Hematopoietic multipotent progenitor cell (in vitro differentiated cells): ENCODE results near the gene BEND6. TPM values are rescaled to one million over a fixed set of nuclear protein-coding genes. Genes with fewer than 3 reads are reported as not detected.

Experiments
- DNase-seq, 3 donors: peaks; one replicate each; pipeline ENCODE4 v3.0.0-alpha.2; 2011 to 2015; ENCODE audit warnings: low read depth in 2 of 3, low spot score in 2 of 3
- total RNA-seq: library from RNA; depleted of rRNA; stranded (reverse); fragments of >200 nt; gene quantifications from one replicate; pipeline ENCODE4 v1.2.3, GENCODE V29; 2012

BEND6 gene, protein sequence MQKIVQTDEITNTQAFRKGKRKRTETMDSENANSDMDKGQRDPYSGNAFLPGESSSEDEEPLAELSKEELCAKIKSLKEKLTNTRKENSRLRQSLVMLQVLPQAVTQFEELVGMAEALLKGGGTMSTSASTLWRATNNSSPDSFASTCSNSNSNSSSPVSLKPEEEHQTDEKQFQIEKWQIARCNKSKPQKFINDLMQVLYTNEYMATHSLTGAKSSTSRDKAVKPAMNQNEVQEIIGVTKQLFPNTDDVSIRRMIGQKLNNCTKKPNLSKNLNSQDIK
- 0.27 TPM for total RNA-seq

DNA sequence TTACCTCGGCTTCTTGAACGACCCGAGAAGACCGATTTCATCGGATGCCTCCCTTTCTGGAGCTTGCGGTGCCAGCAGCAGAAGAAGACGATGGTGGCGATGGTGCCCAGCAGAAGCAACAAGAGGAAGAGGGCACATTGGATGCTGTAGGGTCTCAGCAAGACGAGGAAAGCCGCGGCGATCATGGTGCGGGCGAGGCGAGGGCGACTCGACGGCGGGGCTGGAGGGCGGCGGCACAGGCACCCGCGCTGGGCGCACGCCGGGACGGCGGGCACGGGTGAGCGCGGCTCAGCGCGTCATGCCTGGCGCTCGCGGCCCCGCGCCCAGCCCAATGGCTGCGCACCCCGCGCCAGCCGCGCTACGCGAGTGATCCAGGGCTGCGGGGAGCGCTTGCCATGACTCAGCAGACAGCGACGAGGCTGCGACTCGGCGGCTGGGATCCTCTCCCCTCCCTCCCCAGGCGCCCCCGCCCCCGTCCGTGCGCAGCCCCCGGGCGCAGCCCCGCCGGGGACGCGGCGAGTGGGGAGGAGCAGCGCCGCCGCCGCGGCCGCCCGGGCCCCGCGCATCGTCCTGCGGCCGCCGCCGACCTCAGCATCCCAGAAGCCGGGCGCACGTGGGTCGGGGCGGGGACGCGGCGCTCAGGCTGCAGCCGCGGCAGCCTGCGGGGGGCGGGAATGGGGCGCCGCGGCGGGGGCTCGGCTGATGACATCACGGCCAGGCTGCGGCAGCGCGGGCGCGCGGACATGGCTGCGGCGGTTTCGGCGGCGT lies at the start of gene BEND6:
Gene BEND6 (plus strand): TSS at position 705 of the 768 bp plus-strand sequence. CDS start 26,704 bp downstream, outside the sequence.
- DNase-seq: peak in 2 of 3 donors; percentile 73 to 79

DNA sequence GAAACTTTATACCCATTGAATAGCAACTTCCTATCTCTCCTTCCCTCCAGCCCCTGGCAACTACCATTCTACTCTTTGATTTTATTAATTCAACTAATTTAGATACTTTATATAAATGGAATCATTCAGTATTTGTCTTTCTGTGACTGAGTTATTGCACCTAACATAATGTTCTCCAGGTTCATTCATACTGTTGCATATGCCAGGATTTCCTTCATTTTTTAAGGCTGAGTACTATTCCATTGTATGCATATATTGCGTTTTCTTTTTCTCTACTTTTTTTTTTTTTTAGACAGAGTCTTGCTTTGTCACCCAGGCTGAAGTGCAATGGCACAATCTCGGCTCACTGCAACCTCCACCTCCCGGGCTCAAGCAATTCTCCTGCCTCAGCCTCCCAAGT lies 49.5 kb upstream of the BEND6 start:
- no peak for DNase-seq

DNA sequence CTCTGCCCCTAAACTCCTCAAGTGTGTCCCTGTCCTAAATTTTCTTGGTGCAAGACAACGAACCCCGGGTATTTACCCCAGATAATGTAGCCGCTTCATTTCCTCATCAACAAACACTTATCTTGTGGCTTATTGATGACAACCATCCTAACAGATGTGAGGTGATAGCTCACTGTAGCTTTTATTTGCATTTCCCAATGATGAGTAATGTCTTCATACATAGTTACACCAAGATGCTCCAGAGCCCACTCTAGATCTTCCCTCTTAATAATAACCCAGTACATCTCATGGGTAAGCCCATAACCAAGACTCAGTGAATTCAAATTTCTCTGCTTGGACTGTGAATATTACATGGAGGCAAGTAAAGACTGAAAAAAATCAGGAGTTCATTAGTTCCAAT lies 48.2 kb upstream of the BEND6 start:
- DNase-seq: no peak

DNA sequence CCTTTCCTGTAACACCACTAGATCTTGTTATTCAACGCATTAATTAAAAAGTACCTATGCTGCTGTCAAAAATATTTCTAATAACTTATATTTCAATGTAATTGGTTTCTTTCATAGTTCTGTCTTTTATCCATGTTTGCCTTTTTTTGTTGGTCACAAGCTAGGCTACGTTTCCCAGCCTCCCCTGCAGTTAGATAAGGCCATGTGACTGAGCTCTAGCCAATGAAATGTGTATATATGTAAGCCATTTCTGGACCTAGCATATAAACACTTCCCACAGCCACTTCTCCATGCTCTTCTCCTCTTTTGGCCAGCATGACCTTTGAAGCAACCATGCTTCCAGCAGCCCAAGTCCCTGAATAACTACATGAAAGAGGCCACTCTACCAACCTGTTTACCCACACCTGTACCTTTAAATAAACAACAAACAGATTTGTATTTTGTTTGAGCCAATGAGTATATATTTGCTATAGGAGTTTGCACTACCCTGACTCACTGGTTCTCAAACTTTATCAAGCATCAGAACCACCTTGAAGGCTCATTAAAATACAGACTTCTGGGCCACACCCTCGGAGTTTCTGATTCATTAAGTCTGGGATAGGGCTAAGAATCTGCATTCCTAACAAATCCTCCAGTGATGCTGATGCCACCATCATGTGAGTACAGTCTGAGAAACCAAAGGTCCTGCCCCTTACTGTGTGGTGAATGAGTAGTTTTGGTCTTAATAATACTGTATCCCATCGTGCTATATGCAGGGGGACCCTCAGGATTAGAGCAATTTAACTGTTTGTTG lies 45.6 kb upstream of the BEND6 start:
- DNase-seq: no peak

DNA sequence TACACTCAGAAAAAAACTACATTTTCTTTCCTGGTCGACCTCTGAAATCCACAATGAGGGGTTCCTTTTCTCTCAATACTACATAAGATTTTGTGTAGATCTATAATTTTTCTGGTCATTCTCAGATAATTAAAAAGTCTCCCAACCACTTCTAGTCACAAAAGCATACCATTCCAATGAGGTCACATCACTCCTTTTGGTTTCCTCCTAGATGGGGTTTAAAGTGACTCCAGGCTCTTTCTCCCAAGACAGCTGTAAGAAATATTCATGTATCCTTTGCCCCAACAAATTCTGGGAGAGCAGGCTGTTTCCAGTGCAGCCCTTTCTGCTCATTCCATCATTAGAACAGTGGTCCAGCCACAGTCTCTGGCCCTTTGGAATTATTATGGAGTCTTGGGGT lies 43.1 kb upstream of the BEND6 start:
- no peak for DNase-seq

DNA sequence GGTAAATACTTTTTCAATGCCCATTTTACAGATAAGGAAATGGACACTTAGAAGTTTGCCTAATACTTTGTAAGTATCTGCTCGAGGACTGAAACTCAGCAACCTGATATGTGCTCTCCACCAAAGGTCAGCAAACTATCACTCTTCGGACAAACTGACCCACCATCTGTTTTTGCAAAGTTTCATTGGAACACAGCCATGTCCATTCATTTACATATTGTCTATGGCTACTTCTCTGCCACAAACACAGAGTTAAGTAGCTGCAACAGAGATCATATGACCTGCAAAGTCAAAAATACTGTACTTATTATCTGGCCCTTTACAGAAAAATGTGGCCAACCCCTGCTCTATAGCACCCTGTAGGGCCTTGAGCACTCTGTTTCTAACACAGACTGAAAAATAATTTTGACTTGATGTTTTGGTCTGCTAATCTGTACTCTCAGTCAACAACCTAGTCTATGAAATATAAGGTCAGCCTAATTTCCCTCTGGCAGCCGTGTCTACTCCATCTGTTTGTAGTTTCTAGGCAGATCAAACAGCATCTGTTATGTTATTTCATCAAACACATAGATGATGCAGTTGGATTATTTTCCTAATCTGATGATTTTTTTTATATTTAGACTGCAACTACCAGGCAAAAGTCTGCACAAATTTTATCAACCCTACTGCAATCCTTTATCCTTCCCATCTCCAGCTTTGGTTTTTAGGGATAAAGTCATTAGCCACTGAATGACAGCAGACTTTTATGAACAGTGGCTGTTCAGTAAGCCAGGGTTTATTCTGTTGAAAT lies 41.4 kb upstream of the BEND6 start:
- DNase-seq: no peak

DNA sequence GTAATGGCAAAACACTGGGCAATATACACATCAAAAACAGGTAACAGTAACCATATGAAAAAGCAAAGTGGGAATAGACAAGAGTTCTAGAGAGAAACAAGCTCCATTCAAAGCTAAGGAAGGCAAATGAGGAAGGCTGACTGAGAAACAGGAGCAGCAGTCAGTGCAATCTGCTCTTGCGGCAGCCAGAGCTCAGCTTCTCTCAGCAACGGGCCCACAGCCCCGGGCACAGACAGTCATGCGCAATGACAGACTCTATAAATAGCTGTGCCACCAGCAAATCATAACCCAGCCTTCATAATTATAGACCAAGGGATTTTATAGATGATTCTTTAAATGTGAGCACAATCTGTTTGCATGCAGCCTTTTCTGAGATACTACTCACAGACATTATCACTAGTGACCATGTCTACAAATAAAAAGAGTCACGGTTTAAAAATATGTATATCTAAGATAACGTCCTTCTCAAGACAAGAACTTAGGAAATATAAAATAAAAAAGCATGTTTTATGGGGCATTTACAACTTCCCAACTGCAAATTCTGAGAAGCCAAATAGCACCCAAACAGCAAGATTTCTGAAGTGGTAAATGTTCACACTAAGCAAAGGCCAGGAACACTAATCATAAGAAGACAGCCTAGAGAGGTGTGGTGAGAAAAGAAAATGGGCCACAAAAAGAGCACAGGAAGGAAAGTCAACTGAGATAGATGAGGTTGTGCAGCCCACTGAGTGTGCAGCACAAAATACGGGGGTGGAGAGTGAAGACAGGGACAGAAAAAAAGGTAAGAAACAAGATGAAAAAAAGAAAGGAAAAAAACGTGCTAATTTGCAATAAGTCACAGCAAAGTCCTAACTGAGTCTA lies 39.9 kb upstream of the BEND6 start:
- peak in 2 of 3 donors; percentile 36 to 56 for DNase-seq

DNA sequence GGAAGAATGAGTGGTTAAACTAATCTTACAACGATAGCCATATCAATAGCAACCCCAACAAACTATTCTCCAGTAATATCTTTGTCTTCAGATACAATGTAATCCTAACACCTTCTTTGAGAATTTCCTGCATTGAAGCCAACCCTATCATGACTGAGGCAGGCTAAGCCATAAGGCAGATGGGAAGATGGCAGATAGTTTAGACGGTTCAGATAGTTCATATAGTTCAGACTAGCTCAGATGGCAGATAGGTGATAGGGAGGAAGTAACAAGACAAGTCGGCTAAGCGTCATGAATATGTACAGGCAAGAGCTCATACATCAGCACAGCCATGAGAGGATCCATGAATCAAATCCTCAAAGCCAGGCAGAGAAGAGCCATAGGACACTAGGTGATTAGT lies 39.1 kb upstream of the BEND6 start:
- no peak for DNase-seq

DNA sequence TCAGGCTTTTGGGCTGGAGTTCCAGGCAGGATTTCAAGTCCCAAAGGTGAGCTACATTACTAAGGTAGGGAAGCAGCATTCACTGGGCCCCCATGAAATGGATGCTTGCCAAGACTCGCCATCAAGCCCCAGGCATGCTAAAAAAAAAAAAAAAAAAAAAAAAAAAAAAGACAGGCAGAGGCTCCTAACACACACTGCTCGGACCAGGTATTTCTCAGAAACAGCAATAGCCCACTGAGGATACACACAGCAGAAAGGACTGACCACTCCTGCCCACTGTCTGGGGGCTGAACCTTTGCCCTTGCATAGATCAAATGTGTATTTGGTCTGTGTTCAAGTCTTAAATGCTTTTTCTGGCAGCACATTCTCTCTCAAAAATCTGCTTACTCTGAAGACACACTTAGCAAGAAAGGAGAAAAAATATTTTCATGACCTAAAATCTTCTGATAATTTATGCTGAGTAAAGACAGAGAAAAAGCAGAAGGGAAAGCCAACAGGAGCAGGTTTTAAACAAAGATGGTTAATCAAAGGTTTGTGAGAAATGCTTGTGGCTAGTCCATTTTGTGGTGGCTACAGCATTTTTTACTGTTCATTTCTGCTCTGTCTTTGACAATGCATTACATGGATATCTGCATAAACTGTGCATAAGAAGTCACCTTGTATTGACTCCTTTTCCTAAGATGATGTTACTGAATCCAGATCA lies 37.9 kb upstream of the BEND6 start:
- no peak for DNase-seq

DNA sequence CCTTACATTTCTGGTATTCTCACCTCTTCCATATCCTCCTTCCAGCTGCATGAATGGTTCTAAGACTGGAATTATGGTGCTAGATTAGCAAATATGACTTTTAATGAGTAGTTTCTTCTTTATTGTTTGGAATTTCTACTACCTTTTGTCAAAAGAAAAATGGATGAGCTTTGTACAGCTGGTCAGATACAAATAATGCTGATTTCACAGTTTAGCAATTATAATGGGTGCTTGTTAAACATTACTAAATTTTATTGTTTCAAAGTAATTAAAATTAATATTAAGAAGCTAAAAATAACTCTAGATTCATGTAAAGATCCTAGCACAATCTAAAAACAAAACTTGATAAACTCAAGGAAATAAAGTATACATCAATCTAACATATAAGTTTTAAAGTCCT lies 32.3 kb upstream of the BEND6 start:
- DNase-seq: no peak

DNA sequence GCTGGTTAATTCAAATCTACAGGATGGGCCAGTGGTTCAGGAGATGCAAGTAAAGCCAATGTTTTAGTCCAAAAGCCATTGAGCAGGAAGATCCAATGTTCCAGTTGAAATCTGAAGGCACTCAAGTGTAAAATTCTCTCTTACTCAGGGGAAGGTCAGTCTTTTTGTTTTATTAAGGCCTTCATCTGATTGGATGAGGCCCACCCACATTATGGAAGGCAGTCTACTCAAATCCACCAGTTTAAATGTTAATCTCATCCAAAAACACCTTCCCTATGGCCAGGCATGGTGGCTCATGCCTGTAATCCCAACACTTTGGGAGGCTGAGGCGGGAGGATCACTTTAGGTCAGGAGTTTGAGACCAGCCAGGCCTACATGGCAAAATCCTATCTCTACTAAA lies 31.3 kb upstream of the BEND6 start:
- DNase-seq: no peak

DNA sequence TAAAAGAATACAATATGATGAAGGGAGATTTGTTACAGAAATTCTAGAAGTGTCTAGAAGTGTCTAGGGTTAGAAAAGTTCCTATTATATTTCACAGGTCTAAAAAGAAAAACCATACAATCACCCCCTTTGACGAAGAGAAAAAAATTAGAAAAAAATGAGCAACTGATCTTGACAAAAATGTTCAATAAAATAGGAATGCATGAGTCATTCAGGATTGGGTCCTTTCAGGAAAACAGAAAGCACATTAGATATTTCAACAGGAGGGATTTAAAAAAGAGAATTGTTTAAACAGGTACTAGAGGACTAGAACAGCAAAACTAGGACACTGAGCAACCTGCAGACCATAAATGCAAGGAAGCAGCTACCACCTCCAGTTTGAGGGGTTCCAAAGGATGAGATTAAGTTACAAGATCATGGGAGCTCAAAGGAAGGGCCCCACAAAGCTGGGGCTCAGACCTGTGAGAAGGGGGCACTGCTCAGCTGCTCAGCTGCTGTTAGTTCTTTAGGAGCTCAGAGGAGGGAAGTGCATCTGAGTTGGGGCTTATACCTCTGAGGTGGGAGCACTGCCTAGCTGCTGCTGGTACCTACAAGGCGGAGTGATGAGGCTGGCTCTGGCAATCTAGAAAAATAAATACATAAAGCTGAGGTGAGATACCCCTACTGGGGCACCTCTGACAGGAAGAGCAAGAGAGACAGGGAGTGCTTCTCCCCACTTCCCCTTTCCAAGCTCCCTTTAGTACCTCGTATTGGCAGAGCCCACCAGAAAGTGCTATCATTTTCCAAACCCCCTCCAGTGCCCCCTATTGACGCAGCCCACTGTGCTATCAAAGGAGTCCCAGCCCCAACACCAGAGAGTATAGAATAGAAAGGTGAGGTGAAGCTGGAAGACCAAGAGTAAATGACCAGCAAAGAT lies 27.1 kb upstream of the BEND6 start:
- peak in 1 of 3 donors; percentile 43 for DNase-seq

DNA sequence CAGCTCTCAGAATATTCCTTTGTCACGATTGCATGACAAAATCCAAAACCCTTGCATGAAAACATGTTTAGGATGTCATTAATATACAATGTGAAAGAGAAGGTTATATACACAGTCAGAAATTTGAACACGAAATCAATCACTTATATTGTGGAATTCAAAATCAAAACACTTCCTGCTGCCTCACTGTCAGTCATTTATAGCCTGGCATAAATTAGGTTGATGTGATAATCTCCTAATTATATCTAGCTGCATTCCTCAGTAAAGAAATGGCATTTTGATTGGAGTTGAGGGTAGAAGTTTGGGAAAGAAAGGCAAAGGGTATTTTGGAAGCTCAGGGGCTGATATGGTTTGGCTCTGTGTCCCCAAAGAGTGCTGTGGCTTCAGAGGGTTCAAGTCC lies 24.1 kb upstream of the BEND6 start:
- DNase-seq: no peak

DNA sequence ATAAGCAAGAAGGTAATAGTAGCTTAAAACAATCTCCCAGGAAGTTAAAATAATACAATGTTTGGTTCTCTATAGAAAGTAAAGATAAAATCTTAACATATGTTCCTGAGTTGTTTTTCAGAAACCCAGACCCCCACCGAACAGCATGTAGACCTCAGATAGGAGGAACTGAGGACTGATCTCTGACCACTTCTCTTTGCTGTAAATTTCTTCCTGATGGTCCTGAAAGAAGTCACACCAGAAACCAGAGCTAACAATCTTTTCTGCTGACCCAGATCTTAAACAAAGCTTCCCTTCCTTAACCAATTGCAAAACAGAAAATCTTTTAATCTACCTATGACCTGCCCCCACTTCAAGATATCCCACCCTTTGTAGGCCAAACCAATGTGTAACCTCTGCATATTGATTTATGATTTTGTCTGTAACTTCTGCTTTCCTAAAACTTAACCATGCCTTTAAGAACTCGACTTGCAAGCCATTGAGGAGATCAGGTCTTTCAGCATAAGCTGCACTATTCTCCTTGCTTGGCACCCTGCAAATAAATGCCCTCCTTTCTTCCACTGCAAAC lies 21.9 kb upstream of the BEND6 start:
- DNase-seq: peak in 2 of 3 donors; percentile 61 to 90

DNA sequence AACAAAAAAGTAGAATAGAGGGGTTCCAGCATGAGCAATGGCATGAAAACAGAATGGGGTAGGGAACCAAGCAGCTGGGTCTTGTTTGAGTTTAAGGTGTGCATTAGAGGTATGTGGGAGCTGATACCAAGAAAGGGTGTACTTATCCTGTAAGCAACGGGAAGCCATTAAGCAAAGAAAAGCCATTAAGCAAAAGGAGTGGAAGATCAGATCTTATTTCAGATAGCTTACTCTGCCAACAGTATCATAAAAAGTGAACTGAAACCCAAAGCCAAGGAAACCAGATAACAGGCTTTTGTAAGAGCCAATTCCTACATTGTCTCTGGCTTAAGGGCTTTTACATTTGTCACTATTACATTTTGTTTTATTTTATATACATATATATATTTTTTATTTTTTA lies 21.3 kb upstream of the BEND6 start:
- DNase-seq: peak in 1 of 3 donors; percentile 14

DNA sequence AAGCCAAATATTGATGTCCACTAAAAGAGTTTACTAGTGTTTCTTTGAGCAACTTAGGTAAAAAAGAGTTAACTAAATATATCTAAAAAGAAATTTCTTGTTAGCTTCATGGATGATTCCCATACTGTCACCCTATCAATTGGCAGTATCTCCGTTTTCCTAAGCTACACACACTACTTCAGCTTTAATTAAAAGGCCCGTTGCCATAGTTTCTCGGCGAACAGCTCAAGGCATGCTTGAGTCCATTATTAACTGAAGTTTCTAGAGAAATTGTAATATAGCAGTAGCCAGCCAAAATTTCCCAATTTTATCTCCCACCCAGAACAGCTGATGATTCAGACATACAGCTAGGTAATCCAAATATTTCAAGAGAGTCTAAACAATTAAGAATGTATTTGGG lies 20.0 kb upstream of the BEND6 start:
- no peak for DNase-seq

DNA sequence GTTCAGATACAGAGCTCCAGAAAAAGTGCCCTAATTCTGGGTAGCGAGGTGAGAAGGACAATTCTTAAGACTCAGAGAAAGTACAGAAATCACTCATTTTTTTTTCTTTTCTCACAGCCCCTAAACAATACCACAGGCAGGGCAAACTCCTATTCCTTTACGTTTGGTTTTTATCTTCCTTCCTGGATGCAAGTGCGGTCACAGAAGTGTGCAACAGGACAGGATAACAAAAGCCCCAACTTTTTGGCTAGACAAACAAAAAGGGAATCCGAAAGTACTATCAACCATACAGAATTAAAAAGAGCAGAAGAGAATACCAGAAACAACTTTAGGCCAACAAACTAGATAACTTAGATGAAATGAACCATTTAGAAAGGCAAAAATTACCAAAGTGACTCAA lies 18.4 kb upstream of the BEND6 start:
- peak in 1 of 3 donors; percentile 26 for DNase-seq
